HEK293 (cell line): ENCODE measurements around the gene ARHGAP42.

Experiments used
- CTCF ChIP-seq: fragments of 450-650 bp; formaldehyde crosslinking; IDR thresholded peaks from 2 replicates; pipeline ENCODE4 v1.5.1; 2016; ENCODE audit warnings: missing biosample characterization, missing genetic modification characterization
- ZBTB8A ChIP-seq: fragments of 450-650 bp; formaldehyde crosslinking; IDR thresholded peaks from 2 replicates; pipeline ENCODE4 v1.5.1; 2016; ENCODE audit warnings: missing biosample characterization, missing genetic modification characterization
- ZFP37 ChIP-seq: fragments of 450-650 bp; formaldehyde crosslinking; IDR thresholded peaks from 2 replicates; pipeline ENCODE4 v1.5.1; 2016; ENCODE audit warnings: missing biosample characterization, missing genetic modification characterization
- ZNF10 ChIP-seq: fragments of 450-650 bp; formaldehyde crosslinking; IDR thresholded peaks from 2 replicates; pipeline ENCODE4 v1.5.1; 2017; ENCODE audit warnings: missing biosample characterization, missing genetic modification characterization
- ZNF174 ChIP-seq: fragments of 450-650 bp; formaldehyde crosslinking; IDR thresholded peaks from 2 replicates; pipeline ENCODE4 v1.5.0; 2017; ENCODE audit warnings: missing biosample characterization, mild to moderate bottlenecking, missing genetic modification characterization
- ZNF324 ChIP-seq: fragments of 450-650 bp; formaldehyde crosslinking; IDR thresholded peaks from 2 replicates; pipeline ENCODE4 v1.5.1; 2016; ENCODE audit warnings: missing biosample characterization, missing genetic modification characterization
- ZNF560 ChIP-seq: fragments of 450-650 bp; formaldehyde crosslinking; IDR thresholded peaks from 2 replicates; pipeline ENCODE4 v1.5.1; 2017; ENCODE audit warnings: missing biosample characterization, missing genetic modification characterization, borderline replicate concordance
- ZNF580 ChIP-seq: fragments of 450-650 bp; formaldehyde crosslinking; IDR thresholded peaks from 2 replicates; pipeline ENCODE4 v1.5.1; 2016; ENCODE audit warnings: missing biosample characterization, missing genetic modification characterization
- ZNF76 ChIP-seq: fragments of 450-650 bp; formaldehyde crosslinking; IDR thresholded peaks from 2 replicates; pipeline ENCODE4; 2016; ENCODE audit warnings: low read depth, missing biosample characterization, missing genetic modification characterization, borderline replicate concordance
- TF ChIP-seq, protein P1 (sequence below): fragments of 450-650 bp; formaldehyde crosslinking; IDR thresholded peaks from 2 replicates; pipeline ENCODE4 v1.5.1; 2016; ENCODE audit warnings: missing biosample characterization, missing genetic modification characterization
- TF ChIP-seq, protein P2 (sequence below): fragments of 450-650 bp; formaldehyde crosslinking; IDR thresholded peaks from 2 replicates; pipeline ENCODE4 v1.5.1; 2016; ENCODE audit warnings: missing biosample characterization, missing genetic modification characterization
- TF ChIP-seq, protein P3 (sequence below): fragments of 450-650 bp; formaldehyde crosslinking; IDR thresholded peaks from 2 replicates; pipeline ENCODE4; 2016; ENCODE audit warnings: missing biosample characterization, missing genetic modification characterization

DNA sequence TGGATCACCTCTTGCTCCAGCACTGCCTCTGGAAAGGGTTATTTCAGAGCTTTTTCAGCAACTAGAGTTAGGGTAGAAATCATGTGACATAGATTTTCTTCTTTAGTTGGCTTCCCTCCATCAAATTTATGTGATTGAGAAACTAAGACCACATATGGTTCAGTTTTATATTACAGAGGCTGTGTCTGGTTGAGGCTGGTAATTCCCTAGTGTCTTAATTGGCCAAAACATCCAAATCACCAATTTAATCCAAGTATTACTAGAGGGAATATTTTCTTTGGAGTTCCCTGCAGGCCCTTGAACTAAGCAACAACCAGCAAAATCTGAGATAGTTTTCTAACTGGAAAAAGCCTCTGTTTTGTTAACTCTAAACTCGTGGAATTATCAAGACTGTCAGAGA is 136.3 kb downstream of the ARHGAP42 start:
- TF ChIP-seq CTCF (tag by site-specific recombination) = no peak
- TF ChIP-seq ZNF10 = no peak
- TF ChIP-seq, protein P1, sequence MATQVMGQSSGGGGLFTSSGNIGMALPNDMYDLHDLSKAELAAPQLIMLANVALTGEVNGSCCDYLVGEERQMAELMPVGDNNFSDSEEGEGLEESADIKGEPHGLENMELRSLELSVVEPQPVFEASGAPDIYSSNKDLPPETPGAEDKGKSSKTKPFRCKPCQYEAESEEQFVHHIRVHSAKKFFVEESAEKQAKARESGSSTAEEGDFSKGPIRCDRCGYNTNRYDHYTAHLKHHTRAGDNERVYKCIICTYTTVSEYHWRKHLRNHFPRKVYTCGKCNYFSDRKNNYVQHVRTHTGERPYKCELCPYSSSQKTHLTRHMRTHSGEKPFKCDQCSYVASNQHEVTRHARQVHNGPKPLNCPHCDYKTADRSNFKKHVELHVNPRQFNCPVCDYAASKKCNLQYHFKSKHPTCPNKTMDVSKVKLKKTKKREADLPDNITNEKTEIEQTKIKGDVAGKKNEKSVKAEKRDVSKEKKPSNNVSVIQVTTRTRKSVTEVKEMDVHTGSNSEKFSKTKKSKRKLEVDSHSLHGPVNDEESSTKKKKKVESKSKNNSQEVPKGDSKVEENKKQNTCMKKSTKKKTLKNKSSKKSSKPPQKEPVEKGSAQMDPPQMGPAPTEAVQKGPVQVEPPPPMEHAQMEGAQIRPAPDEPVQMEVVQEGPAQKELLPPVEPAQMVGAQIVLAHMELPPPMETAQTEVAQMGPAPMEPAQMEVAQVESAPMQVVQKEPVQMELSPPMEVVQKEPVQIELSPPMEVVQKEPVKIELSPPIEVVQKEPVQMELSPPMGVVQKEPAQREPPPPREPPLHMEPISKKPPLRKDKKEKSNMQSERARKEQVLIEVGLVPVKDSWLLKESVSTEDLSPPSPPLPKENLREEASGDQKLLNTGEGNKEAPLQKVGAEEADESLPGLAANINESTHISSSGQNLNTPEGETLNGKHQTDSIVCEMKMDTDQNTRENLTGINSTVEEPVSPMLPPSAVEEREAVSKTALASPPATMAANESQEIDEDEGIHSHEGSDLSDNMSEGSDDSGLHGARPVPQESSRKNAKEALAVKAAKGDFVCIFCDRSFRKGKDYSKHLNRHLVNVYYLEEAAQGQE (tag by site-specific recombination) = no peak
- TF ChIP-seq, protein P2, sequence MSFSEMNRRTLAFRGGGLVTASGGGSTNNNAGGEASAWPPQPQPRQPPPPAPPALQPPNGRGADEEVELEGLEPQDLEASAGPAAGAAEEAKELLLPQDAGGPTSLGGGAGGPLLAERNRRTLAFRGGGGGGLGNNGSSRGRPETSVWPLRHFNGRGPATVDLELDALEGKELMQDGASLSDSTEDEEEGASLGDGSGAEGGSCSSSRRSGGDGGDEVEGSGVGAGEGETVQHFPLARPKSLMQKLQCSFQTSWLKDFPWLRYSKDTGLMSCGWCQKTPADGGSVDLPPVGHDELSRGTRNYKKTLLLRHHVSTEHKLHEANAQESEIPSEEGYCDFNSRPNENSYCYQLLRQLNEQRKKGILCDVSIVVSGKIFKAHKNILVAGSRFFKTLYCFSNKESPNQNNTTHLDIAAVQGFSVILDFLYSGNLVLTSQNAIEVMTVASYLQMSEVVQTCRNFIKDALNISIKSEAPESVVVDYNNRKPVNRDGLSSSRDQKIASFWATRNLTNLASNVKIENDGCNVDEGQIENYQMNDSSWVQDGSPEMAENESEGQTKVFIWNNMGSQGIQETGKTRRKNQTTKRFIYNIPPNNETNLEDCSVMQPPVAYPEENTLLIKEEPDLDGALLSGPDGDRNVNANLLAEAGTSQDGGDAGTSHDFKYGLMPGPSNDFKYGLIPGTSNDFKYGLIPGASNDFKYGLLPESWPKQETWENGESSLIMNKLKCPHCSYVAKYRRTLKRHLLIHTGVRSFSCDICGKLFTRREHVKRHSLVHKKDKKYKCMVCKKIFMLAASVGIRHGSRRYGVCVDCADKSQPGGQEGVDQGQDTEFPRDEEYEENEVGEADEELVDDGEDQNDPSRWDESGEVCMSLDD (tag by site-specific recombination) = no peak
- TF ChIP-seq ZNF174 = no peak
- TF ChIP-seq ZNF76 (tag by site-specific recombination) = no peak
- no peak for TF ChIP-seq ZNF580 (tag by site-specific recombination)
- TF ChIP-seq ZBTB8A (tag by site-specific recombination) = no peak
- TF ChIP-seq ZNF560 (tag by site-specific recombination) = no peak
- TF ChIP-seq ZNF324 = no peak
- TF ChIP-seq, protein P3, sequence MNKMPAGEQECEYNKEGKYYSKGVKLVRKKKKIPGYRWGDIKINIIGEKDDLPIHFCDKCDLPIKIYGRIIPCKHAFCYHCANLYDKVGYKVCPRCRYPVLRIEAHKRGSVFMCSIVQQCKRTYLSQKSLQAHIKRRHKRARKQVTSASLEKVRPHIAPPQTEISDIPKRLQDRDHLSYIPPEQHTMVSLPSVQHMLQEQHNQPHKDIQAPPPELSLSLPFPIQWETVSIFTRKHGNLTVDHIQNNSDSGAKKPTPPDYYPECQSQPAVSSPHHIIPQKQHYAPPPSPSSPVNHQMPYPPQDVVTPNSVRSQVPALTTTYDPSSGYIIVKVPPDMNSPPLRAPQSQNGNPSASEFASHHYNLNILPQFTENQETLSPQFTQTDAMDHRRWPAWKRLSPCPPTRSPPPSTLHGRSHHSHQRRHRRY (tag by site-specific recombination) = no peak
- no peak for TF ChIP-seq ZFP37 (tag by site-specific recombination)
